H9 (cell line): ENCODE data around the gene MSI2. TPM values are rescaled to one million over a fixed set of nuclear protein-coding genes. Genes with fewer than 3 reads are reported as not detected.

ENCODE experiments used
- DNase-seq: peaks from one replicate; pipeline ENCODE4 v3.0.0-alpha.2; 2017
- H2AFZ ChIP-seq: one replicate; pipeline ENCODE4 v1.6.1; 2013; ENCODE audit warnings: mild to moderate bottlenecking, low read length, control low read depth, moderate library complexity
- H2AK5ac ChIP-seq: 2 replicates; pipeline ENCODE4 v1.6.1; 2013; ENCODE audit warnings: low read length, control low read depth, mixed read lengths; ENCODE audit not compliant: insufficient read length
- H2BK120ac ChIP-seq: one replicate; pipeline ENCODE4 v1.6.1; 2013; ENCODE audit warnings: low read depth, mild to moderate bottlenecking, low read length, control low read depth, inconsistent platforms; ENCODE audit not compliant: poor library complexity, severe bottlenecking
- H2BK12ac ChIP-seq: 2 replicates; pipeline ENCODE4 v1.6.1; 2013; ENCODE audit warnings: low read length, control low read depth, mixed read lengths, low read depth; ENCODE audit not compliant: insufficient read length
- H2BK15ac ChIP-seq: 2 replicates; pipeline ENCODE4 v1.6.1; 2013; ENCODE audit warnings: low read depth, low read length, control low read depth
- H2BK20ac ChIP-seq: one replicate; pipeline ENCODE4 v1.6.1; 2013; ENCODE audit warnings: low read depth, mild to moderate bottlenecking, low read length, control low read depth, inconsistent platforms; ENCODE audit not compliant: poor library complexity, severe bottlenecking
- H2BK5ac ChIP-seq: 2 replicates; pipeline ENCODE4 v1.6.1; 2013; ENCODE audit warnings: low read length, control low read depth, mixed read lengths; ENCODE audit not compliant: insufficient read length
- H3K14ac ChIP-seq: 2 replicates; pipeline ENCODE4 v1.6.1; 2013; ENCODE audit warnings: low read length, control low read depth; ENCODE audit not compliant: insufficient read depth
- H3K18ac ChIP-seq: 2 replicates; pipeline ENCODE4 v1.6.1; 2013; ENCODE audit warnings: low read depth, mild to moderate bottlenecking, mixed read lengths, low read length, control low read depth; ENCODE audit not compliant: insufficient read length
- H3K23ac ChIP-seq: 2 replicates; pipeline ENCODE4 v1.6.1; 2013; ENCODE audit warnings: low read length, control low read depth, mixed read lengths, low read depth; ENCODE audit not compliant: insufficient read length
- H3K23me2 ChIP-seq: 2 replicates; pipeline ENCODE4 v1.6.1; 2013; ENCODE audit warnings: low read depth, mild to moderate bottlenecking, mixed read lengths, low read length, control low read depth; ENCODE audit not compliant: insufficient read length, poor library complexity, severe bottlenecking
- H3K27ac ChIP-seq: 2 replicates; pipeline ENCODE4 v1.5.1; 2013; ENCODE audit warnings: low read length, control low read depth, mixed read lengths, low read depth; ENCODE audit not compliant: insufficient read length
- H3K27me3 ChIP-seq: 2 replicates; pipeline ENCODE4 v1.6.1; 2013; ENCODE audit warnings: low read length, control low read depth, inconsistent platforms; ENCODE audit not compliant: insufficient read depth
- H3K4ac ChIP-seq: 2 replicates; pipeline ENCODE4 v1.6.1; 2013; ENCODE audit warnings: low read depth, mild to moderate bottlenecking, control low read depth, inconsistent platforms, low read length, moderate library complexity
- H3K4me1 ChIP-seq: 2 replicates; pipeline ENCODE4 v1.6.1; 2013; ENCODE audit warnings: low read length, control low read depth, inconsistent platforms; ENCODE audit not compliant: insufficient read depth
- H3K4me2 ChIP-seq: 2 replicates; pipeline ENCODE4 v1.6.1; 2013; ENCODE audit warnings: low read length, control low read depth, mixed read lengths; ENCODE audit not compliant: insufficient read length, insufficient read depth
- H3K56ac ChIP-seq: 2 replicates; pipeline ENCODE4 v1.6.1; 2013; ENCODE audit warnings: low read depth, mild to moderate bottlenecking, mixed read lengths, low read length, control low read depth; ENCODE audit not compliant: insufficient read length
- H3K79me1 ChIP-seq: 2 replicates; pipeline ENCODE4 v1.6.1; 2013; ENCODE audit warnings: low read depth, mild to moderate bottlenecking, moderate library complexity, low read length, control low read depth, inconsistent platforms; ENCODE audit not compliant: insufficient read depth, poor library complexity, severe bottlenecking
- H3K79me2 ChIP-seq: 2 replicates; pipeline ENCODE4 v1.6.1; 2013; ENCODE audit warnings: low read length, control low read depth, inconsistent platforms; ENCODE audit not compliant: insufficient read depth
- H3K9ac ChIP-seq: 2 replicates; pipeline ENCODE4 v1.6.1; 2013; ENCODE audit warnings: low read length, control low read depth, mixed read lengths; ENCODE audit not compliant: insufficient read length; ENCODE audit errors: extremely low read depth
- H3K9me3 ChIP-seq: one replicate; pipeline ENCODE4 v1.6.1; 2013; ENCODE audit warnings: low read depth, low read length, inconsistent platforms; ENCODE audit not compliant: control insufficient read depth
- H3T11ph ChIP-seq: one replicate; pipeline ENCODE4 v1.6.1; 2013; ENCODE audit warnings: mild to moderate bottlenecking, low read length, control low read depth, inconsistent platforms
- H4K20me1 ChIP-seq: one replicate; pipeline ENCODE4 v1.6.1; 2013; ENCODE audit not compliant: control insufficient read depth, insufficient read length, insufficient read depth
- H4K5ac ChIP-seq: 2 replicates; pipeline ENCODE4 v1.6.1; 2013; ENCODE audit warnings: low read depth, mild to moderate bottlenecking, mixed read lengths, low read length, control low read depth; ENCODE audit not compliant: insufficient read length
- H4K8ac ChIP-seq: replicated peaks from 2 replicates; pipeline ENCODE4 v1.6.1; 2013; ENCODE audit warnings: low read length, control low read depth, mixed read lengths, low read depth; ENCODE audit not compliant: insufficient read length
- H4K91ac ChIP-seq: 2 replicates; pipeline ENCODE4 v1.6.1; 2013; ENCODE audit warnings: low read depth, mild to moderate bottlenecking, moderate library complexity, mixed read lengths, low read length, control low read depth; ENCODE audit not compliant: insufficient read length
- H3K27ac Mint-ChIP-seq, 3 experiments: 2 replicates in 2 of 3; 3 replicates in 1 of 3; pipeline ENCODE4 v1.8.0; 2020 to 2021; ENCODE audit warnings: mixed read lengths in 3 of 3, mild to moderate bottlenecking in 1 of 3, moderate library complexity in 1 of 3
- H3K27me3 Mint-ChIP-seq: 2 replicates; pipeline ENCODE4 v1.8.0; 2021; ENCODE audit warnings: low read depth, mild to moderate bottlenecking, moderate library complexity, mixed read lengths
- H3K36me3 Mint-ChIP-seq, 3 experiments: 2 replicates in 2 of 3; 3 replicates in 1 of 3; pipeline ENCODE4 v1.8.0; 2020 to 2021; ENCODE audit warnings: low read depth in 3 of 3, mixed read lengths in 3 of 3; ENCODE audit not compliant: insufficient read depth in 1 of 3
- H3K4me1 Mint-ChIP-seq, 2 experiments: 2 replicates each; pipeline ENCODE4 v1.8.0; 2020; ENCODE audit warnings: mixed read lengths in 2 of 2
- H3K4me3 Mint-ChIP-seq, 2 experiments: 2 replicates in 1 of 2; 3 replicates in 1 of 2; pipeline ENCODE4 v1.8.0; 2020 to 2021; ENCODE audit warnings: mild to moderate bottlenecking in 2 of 2, mixed read lengths in 2 of 2, moderate library complexity in 1 of 2
- H3K9me3 Mint-ChIP-seq, 2 experiments: 2 replicates in 1 of 2; 3 replicates in 1 of 2; pipeline ENCODE4 v1.8.0; 2020; ENCODE audit warnings: mild to moderate bottlenecking in 2 of 2, mixed read lengths in 2 of 2, moderate library complexity in 1 of 2
- WGBS: extraction: QIAGEN DNeasy Blood & Tissue Kit; methylation state at CpG from one replicate; pipeline ENCODE4 v1.1.7; 2013; ENCODE audit warnings: missing lambda C conversion rate, low lambda C conversion rate, mixed read lengths; ENCODE audit not compliant: insufficient read length; ENCODE audit errors: extremely low coverage; 5-methylcytosine and 5-hydroxymethylcytosine counted together
- total RNA-seq: library from RNA; stranded (reverse); gene quantifications from 2 replicates; pipeline ENCODE4 v1.2.1, GENCODE V29; 2021
- TF ChIP-seq, protein P1 (sequence below): fragments of 200-600 bp; sonication (generic); conservative IDR thresholded peaks from 3 replicates; pipeline ENCODE4 v1.8.0; 2021; ENCODE audit warnings: antibody characterized with exemption, mild to moderate bottlenecking

The MSI2 gene
- total RNA-seq, 1 experiment from 2014 or later = 98.5 TPM

DNA sequence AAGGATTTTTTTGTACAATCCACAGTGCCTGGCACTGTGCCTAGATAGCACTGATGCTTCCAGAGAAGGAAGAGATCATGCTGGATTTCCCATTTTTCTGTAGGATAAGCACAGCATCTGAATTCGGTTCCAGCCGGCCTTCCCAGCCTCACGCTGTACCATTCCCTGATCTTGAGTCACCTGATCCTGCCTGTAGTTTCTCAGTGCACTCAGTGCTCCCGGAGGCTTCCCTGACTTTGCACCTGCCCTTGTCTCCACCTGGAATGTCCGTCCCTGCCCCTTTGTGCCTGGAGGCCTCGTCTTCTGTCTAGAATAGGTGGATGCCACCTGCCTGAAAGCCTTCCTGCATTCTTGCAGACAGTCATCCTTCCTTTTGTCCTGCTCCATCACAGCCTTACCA is 308.9 kb downstream of the MSI2 start:
- H3K36me3 Mint-ChIP-seq = no peaks in the 10 kb centered on the region; a peak in 1 of 7 replicates
- peaks cover 9% of the 10 kb centered on the region in 2 experiments for H3K4me1 Mint-ChIP-seq

More for the DNA sequence above, 308.9 kb downstream of the MSI2 start:
- DNase-seq = no peak
- H3K79me1 ChIP-seq = no peaks in the 10 kb centered on the region
- H3K9me3 Mint-ChIP-seq = no peaks in the 10 kb centered on the region
- no peak overlapping the region for H2AK5ac ChIP-seq
- no peak overlapping the region for H2AFZ ChIP-seq
- no peak overlapping the region for H3K14ac ChIP-seq
- no peaks in the 10 kb centered on the region for H3K27me3 Mint-ChIP-seq
- H4K20me1 ChIP-seq = no peaks in the 10 kb centered on the region
- no peak overlapping the region for H3K27ac ChIP-seq
- H3K27ac Mint-ChIP-seq = peak overlapping the region in 1 of 3 experiments; percentile 61; a peak in 1 of 7 replicates
- no peak overlapping the region for H2BK15ac ChIP-seq
- TF ChIP-seq, protein P1, sequence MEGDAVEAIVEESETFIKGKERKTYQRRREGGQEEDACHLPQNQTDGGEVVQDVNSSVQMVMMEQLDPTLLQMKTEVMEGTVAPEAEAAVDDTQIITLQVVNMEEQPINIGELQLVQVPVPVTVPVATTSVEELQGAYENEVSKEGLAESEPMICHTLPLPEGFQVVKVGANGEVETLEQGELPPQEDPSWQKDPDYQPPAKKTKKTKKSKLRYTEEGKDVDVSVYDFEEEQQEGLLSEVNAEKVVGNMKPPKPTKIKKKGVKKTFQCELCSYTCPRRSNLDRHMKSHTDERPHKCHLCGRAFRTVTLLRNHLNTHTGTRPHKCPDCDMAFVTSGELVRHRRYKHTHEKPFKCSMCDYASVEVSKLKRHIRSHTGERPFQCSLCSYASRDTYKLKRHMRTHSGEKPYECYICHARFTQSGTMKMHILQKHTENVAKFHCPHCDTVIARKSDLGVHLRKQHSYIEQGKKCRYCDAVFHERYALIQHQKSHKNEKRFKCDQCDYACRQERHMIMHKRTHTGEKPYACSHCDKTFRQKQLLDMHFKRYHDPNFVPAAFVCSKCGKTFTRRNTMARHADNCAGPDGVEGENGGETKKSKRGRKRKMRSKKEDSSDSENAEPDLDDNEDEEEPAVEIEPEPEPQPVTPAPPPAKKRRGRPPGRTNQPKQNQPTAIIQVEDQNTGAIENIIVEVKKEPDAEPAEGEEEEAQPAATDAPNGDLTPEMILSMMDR = no peak
- no peaks in the 10 kb centered on the region for H3K79me2 ChIP-seq
- H3K23ac ChIP-seq = no peak overlapping the region
- no peak overlapping the region for H4K5ac ChIP-seq
- no peaks in the 10 kb centered on the region for H3K4me1 ChIP-seq
- no peaks in the 10 kb centered on the region for H3K23me2 ChIP-seq
- H3K27me3 ChIP-seq = no peaks in the 10 kb centered on the region
- H3T11ph ChIP-seq = no peak overlapping the region
- no peak overlapping the region for H3K56ac ChIP-seq
- H3K18ac ChIP-seq = no peak overlapping the region
- no peak overlapping the region for H4K8ac ChIP-seq
- H3K9me3 ChIP-seq = no peaks in the 10 kb centered on the region
- H3K4me2 ChIP-seq = no peak overlapping the region
- no peak overlapping the region for H4K91ac ChIP-seq
- H2BK20ac ChIP-seq = no peak overlapping the region
- H3K4me3 Mint-ChIP-seq = no peak overlapping the region
- H2BK120ac ChIP-seq = no peak overlapping the region
- no peak overlapping the region for H3K4ac ChIP-seq
- no peak overlapping the region for H3K9ac ChIP-seq
- no peak overlapping the region for H2BK5ac ChIP-seq
- no peak overlapping the region for H2BK12ac ChIP-seq
- no CpG with 5 or more reads among the region's 6 CpGs for WGBS
